NCI-H345 (cell line): ENCODE measurements around the gene CENPL.

Experiments
- DNase-seq: peaks from one replicate; lab custom pipeline; 2025; lab: John Stamatoyannopoulos, UW

CENPL gene

GRCh38 chr1:173758110-173758509, 66.6 kb downstream of the CENPL start:
- no peak for DNase-seq

GRCh38 chr1:173757666-173758065, 67.0 kb downstream of the CENPL start:
- DNase-seq = no peak

- DNase-seq = no peak
Measured at GRCh38 chr1:173753830-173754229, 70.9 kb downstream of the CENPL start.
